HEK293 (cell line): ENCODE data around the gene FTCD.

Experiments
- CTCF ChIA-PET: fragments of 350-600 bp; formaldehyde crosslinking; extraction: SDS; loops from one replicate; lab custom pipeline; 2021; ENCODE audit warnings: antibody characterized with exemption; lab: Yijun Ruan, JAX
- POLR2A ChIA-PET: fragments of 300-600 bp; formaldehyde crosslinking; extraction: SDS; loops from one replicate; lab custom pipeline; 2020; ENCODE audit warnings: antibody characterized with exemption, inconsistent platforms; lab: Yijun Ruan, JAX
- H3K27ac ChIP-seq: fragments of 200-500 bp; sonication (Bioruptor generic); 2 replicates; pipeline ENCODE4 v1.5.1; 2014; ENCODE audit warnings: low read depth, low read length, control low read depth, inconsistent platforms; ENCODE audit errors: extremely low read depth
- H3K36me3 ChIP-seq, 2 experiments: fragments of 200-500 bp in 1 of 2; sonication (Bioruptor generic) in 1 of 2; 1 replicate in 1 of 2; 2 replicates in 1 of 2; pipeline ENCODE4 v1.5.1; 2014 to 2017; ENCODE audit warnings: inconsistent platforms in 2 of 2, low read length in 2 of 2; ENCODE audit not compliant: control insufficient read depth in 2 of 2, insufficient read depth in 1 of 2
- H3K4me1 ChIP-seq: fragments of 200-500 bp; sonication (Bioruptor generic); 2 replicates; pipeline ENCODE4 v1.5.1; 2014; ENCODE audit warnings: mild to moderate bottlenecking, low read length, inconsistent platforms; ENCODE audit not compliant: control insufficient read depth, insufficient read depth
- H3K4me3 ChIP-seq: 2 replicates; pipeline ENCODE4 v1.5.1; 2011; ENCODE audit warnings: low read depth, mild to moderate bottlenecking, control low read depth, low read length, moderate library complexity
- H3K9me3 ChIP-seq: fragments of 200-500 bp; sonication (Bioruptor generic); 2 replicates; pipeline ENCODE4 v1.5.1; 2014; ENCODE audit warnings: low read depth, low read length, inconsistent platforms; ENCODE audit not compliant: control insufficient read depth, insufficient read depth
- BCL6B ChIP-seq: fragments of 450-650 bp; formaldehyde crosslinking; IDR thresholded peaks from 2 replicates; pipeline ENCODE4 v1.5.1; 2017; ENCODE audit warnings: missing biosample characterization, missing genetic modification characterization
- GLI4 ChIP-seq: fragments of 450-650 bp; formaldehyde crosslinking; IDR thresholded peaks from 2 replicates; pipeline ENCODE4 v1.5.1; 2016; ENCODE audit warnings: missing biosample characterization, missing genetic modification characterization
- HOXD13 ChIP-seq: sonication (generic); formaldehyde crosslinking; IDR thresholded peaks from 2 replicates; pipeline ENCODE4 v1.8.0; 2022; ENCODE audit warnings: missing genetic modification reagents, borderline replicate concordance
- MEIS1 ChIP-seq: sonication (generic); formaldehyde crosslinking; IDR thresholded peaks from 2 replicates; pipeline ENCODE4 v1.8.1; 2022; ENCODE audit warnings: missing genetic modification reagents, mild to moderate bottlenecking, borderline replicate concordance
- OSR2 ChIP-seq: fragments of 450-650 bp; formaldehyde crosslinking; IDR thresholded peaks from 2 replicates; pipeline ENCODE4 v1.5.1; 2016; ENCODE audit warnings: missing biosample characterization, missing genetic modification characterization
- PRDM1 ChIP-seq: fragments of 450-650 bp; formaldehyde crosslinking; IDR thresholded peaks from 2 replicates; pipeline ENCODE4; 2016; ENCODE audit warnings: missing biosample characterization, missing genetic modification characterization
- RBAK ChIP-seq: fragments of 450-650 bp; formaldehyde crosslinking; IDR thresholded peaks from 2 replicates; pipeline ENCODE4 v1.5.1; 2016; ENCODE audit warnings: missing biosample characterization, missing genetic modification characterization
- TRIM28 ChIP-seq: IDR thresholded peaks from 2 replicates; pipeline ENCODE4 v1.6.1; 2011; ENCODE audit warnings: low read length, control low read depth, borderline replicate concordance
- YY2 ChIP-seq: fragments of 450-650 bp; formaldehyde crosslinking; IDR thresholded peaks from 2 replicates; pipeline ENCODE4 v1.5.1; 2016; ENCODE audit warnings: missing biosample characterization, missing genetic modification characterization
- ZIC2 ChIP-seq: fragments of 450-650 bp; formaldehyde crosslinking; IDR thresholded peaks from 2 replicates; pipeline ENCODE4 v1.5.1; 2016; ENCODE audit warnings: missing biosample characterization, missing genetic modification characterization
- ZNF148 ChIP-seq: fragments of 450-650 bp; formaldehyde crosslinking; IDR thresholded peaks from 2 replicates; pipeline ENCODE4 v1.5.0; 2017; ENCODE audit warnings: missing biosample characterization, missing genetic modification characterization, borderline replicate concordance
- ZNF19 ChIP-seq: fragments of 450-650 bp; formaldehyde crosslinking; IDR thresholded peaks from 2 replicates; pipeline ENCODE4; 2016; ENCODE audit warnings: missing biosample characterization, missing genetic modification characterization, low read depth
- ZNF2 ChIP-seq: fragments of 450-650 bp; formaldehyde crosslinking; IDR thresholded peaks from 2 replicates; pipeline ENCODE4 v1.5.1; 2016; ENCODE audit warnings: missing biosample characterization, missing genetic modification characterization
- ZNF202 ChIP-seq: fragments of 450-650 bp; formaldehyde crosslinking; IDR thresholded peaks from 2 replicates; pipeline ENCODE4 v1.5.1; 2016; ENCODE audit warnings: missing biosample characterization, missing genetic modification characterization, borderline replicate concordance
- ZNF311 ChIP-seq: fragments of 450-650 bp; formaldehyde crosslinking; IDR thresholded peaks from 2 replicates; pipeline ENCODE4 v1.5.1; 2017; ENCODE audit warnings: missing biosample characterization, missing genetic modification characterization, borderline replicate concordance
- ZNF391 ChIP-seq: fragments of 450-650 bp; formaldehyde crosslinking; IDR thresholded peaks from 2 replicates; pipeline ENCODE4 v1.5.1; 2016; ENCODE audit warnings: low read depth, missing biosample characterization, missing genetic modification characterization, borderline replicate concordance
- ZNF416 ChIP-seq: fragments of 450-650 bp; formaldehyde crosslinking; IDR thresholded peaks from 2 replicates; pipeline ENCODE4 v1.5.1; 2016; ENCODE audit warnings: missing biosample characterization, missing genetic modification characterization
- ZNF513 ChIP-seq: fragments of 450-650 bp; IDR thresholded peaks from 2 replicates; pipeline ENCODE4 v1.5.1; 2018; ENCODE audit warnings: missing biosample characterization, missing genetic modification characterization
- ZNF623 ChIP-seq: fragments of 450-650 bp; formaldehyde crosslinking; IDR thresholded peaks from 2 replicates; pipeline ENCODE4 v1.5.1; 2016; ENCODE audit warnings: missing biosample characterization, missing genetic modification characterization
- ZNF677 ChIP-seq: fragments of 450-650 bp; IDR thresholded peaks from 2 replicates; pipeline ENCODE4 v1.5.0; 2018; ENCODE audit warnings: missing biosample characterization, mild to moderate bottlenecking, missing genetic modification characterization, moderate library complexity
- ZNF692 ChIP-seq: fragments of 450-650 bp; formaldehyde crosslinking; IDR thresholded peaks from 2 replicates; pipeline ENCODE4 v1.5.1; 2016; ENCODE audit warnings: missing biosample characterization, missing genetic modification characterization
- ZNF701 ChIP-seq: fragments of 450-650 bp; formaldehyde crosslinking; IDR thresholded peaks from 2 replicates; pipeline ENCODE4 v1.5.1; 2016; ENCODE audit warnings: missing biosample characterization, missing genetic modification characterization
- ZSCAN23 ChIP-seq: fragments of 450-650 bp; formaldehyde crosslinking; IDR thresholded peaks from 2 replicates; pipeline ENCODE4 v1.5.1; 2016; ENCODE audit warnings: missing biosample characterization, missing genetic modification characterization

FTCD gene

GRCh38 chr21:46119637-46120271 lies 35.6 kb downstream of the FTCD start:
- TF ChIP-seq ZNF416 (tag by site-specific recombination) = no peak
- no peak for TF ChIP-seq ZNF701
- TF ChIP-seq TRIM28 = no peak
- no peak for TF ChIP-seq ZNF148 (tag by site-specific recombination)
- no peak for TF ChIP-seq PRDM1 (tag by site-specific recombination)
- TF ChIP-seq RBAK (tag by site-specific recombination) = no peak
- no peak for TF ChIP-seq ZSCAN23
- no peak for TF ChIP-seq ZNF311 (tag by site-specific recombination)
- TF ChIP-seq ZNF2 (tag by site-specific recombination) = no peak
- TF ChIP-seq ZNF513 (tag by site-specific recombination) = no peak
- TF ChIP-seq YY2 (tag by site-specific recombination) = no peak
- TF ChIP-seq ZNF391 (tag by site-specific recombination) = no peak
- no peak for TF ChIP-seq OSR2 (tag by site-specific recombination)
- no peak for TF ChIP-seq ZNF623 (tag by site-specific recombination)
- Histone ChIP-seq H3K4me3 (no peak overlapping the region), H3K36me3 (peaks cover 0 to 80% of the 10 kb centered on the region in 2 experiments; a peak in 1 of 3 replicates), H3K4me1 (no peaks in the 10 kb centered on the region), H3K9me3 (no peaks in the 10 kb centered on the region), H3K27ac (no peak overlapping the region)
- ChIA-PET CTCF (no interaction called here), POLR2A (no interaction called here)

- Histone ChIP-seq H3K9me3 (no peaks in the 10 kb centered on the region), H3K27ac (no peak overlapping the region), H3K36me3 (peaks cover 0 to 79% of the 10 kb centered on the region in 2 experiments; a peak in 2 of 3 replicates), H3K4me3 (no peak overlapping the region), H3K4me1 (no peaks in the 10 kb centered on the region)
- TF ChIP-seq ZNF677 (tag by site-specific recombination) (no peak), MEIS1 (CRISPR knock-in tag) (no peak), ZIC2 (0 out of 2 replicates have a peak, but pooled peaks have one; percentile 7)
- ChIA-PET CTCF (interaction anchor here (1.5 kb wide), 1 partner anchor 147 kb away, joined by 3 read pairs; no protein-coding TSS in a partner anchor), POLR2A (no interaction called here)
Measured at GRCh38 chr21:46119144-46119636, 36.2 kb downstream of the FTCD start.

GRCh38 chr21:46118316-46119143 lies 36.8 kb downstream of the FTCD start:
- ChIA-PET POLR2A (no interaction called here), CTCF (interaction anchor here (1.5 kb wide), 1 partner anchor 146 kb away, joined by 3 read pairs; no protein-coding TSS in a partner anchor)
- Histone ChIP-seq H3K27ac (no peak overlapping the region), H3K4me3 (no peak overlapping the region), H3K4me1 (no peaks in the 10 kb centered on the region), H3K36me3 (peaks cover 0 to 78% of the 10 kb centered on the region in 2 experiments), H3K9me3 (no peaks in the 10 kb centered on the region)
- TF ChIP-seq ZNF202 (tag by site-specific recombination) (no peak), ZNF692 (tag by site-specific recombination) (no peak), GLI4 (tag by site-specific recombination) (no peak), HOXD13 (CRISPR knock-in tag) (no peak), BCL6B (tag by site-specific recombination) (no peak), ZNF19 (tag by site-specific recombination) (no peak)
